Limb (tissue), 2 donors: ENCODE measurements around the gene FPR3.
"Not testable (repeated sequence)": the region's sequence is repeated elsewhere in the genome, so short reads cannot be mapped to it uniquely, and the experiment has no call there.

Experiments
- DNase-seq, 2 donors: peaks; one replicate each; pipeline ENCODE4 v3.0.0-alpha.2; 2016; ENCODE audit errors: extremely low spot score in 2 of 2

Gene FPR3

GRCh38 chr19:51783372-51783771 is 11.6 kb upstream of the FPR3 start:
- DNase-seq, result no peak

- DNase-seq, result no peak
Measured at GRCh38 chr19:51784109-51784785, 10.7 kb upstream of the FPR3 start.

- DNase-seq, result no peak
Measured at GRCh38 chr19:51784922-51785690, 9.9 kb upstream of the FPR3 start.

- no peak for DNase-seq
Measured at GRCh38 chr19:51786646-51787494, 8.1 kb upstream of the FPR3 start.

GRCh38 chr19:51788029-51788428 is 6.9 kb upstream of the FPR3 start:
- no peak for DNase-seq

- no peak for DNase-seq
Measured at GRCh38 chr19:51789061-51789795, 5.7 kb upstream of the FPR3 start.

- no peak for DNase-seq
Measured at GRCh38 chr19:51792932-51793331, 2.0 kb upstream of the FPR3 start.

GRCh38 chr19:51793994-51794393 is 963 bp upstream of the FPR3 start:
- no peak for DNase-seq

GRCh38 chr19:51796195-51796679 is 1.3 kb downstream of the FPR3 start:
- DNase-seq, result no peak

- no peak for DNase-seq
Measured at GRCh38 chr19:51797480-51797879, 2.5 kb downstream of the FPR3 start.

GRCh38 chr19:51798062-51798461 is 3.1 kb downstream of the FPR3 start:
- DNase-seq, result no peak

GRCh38 chr19:51799034-51799773 is 4.2 kb downstream of the FPR3 start:
- peak; percentile 37 to 54 for DNase-seq

GRCh38 chr19:51799774-51800472 is 5.0 kb downstream of the FPR3 start:
- no peak for DNase-seq

GRCh38 chr19:51800473-51801244 is 5.7 kb downstream of the FPR3 start:
- DNase-seq, result no peak

GRCh38 chr19:51802775-51803174 is 7.8 kb downstream of the FPR3 start:
- DNase-seq, result no peak

GRCh38 chr19:51803519-51803918 is 8.6 kb downstream of the FPR3 start:
- DNase-seq, result no peak

GRCh38 chr19:51803967-51804366 is 9.0 kb downstream of the FPR3 start:
- no peak for DNase-seq

- not testable (repeated sequence) for DNase-seq
Measured at GRCh38 chr19:51804789-51805188, 9.8 kb downstream of the FPR3 start.

GRCh38 chr19:51805396-51805795 is 10.4 kb downstream of the FPR3 start:
- not testable (repeated sequence) for DNase-seq
